Cardiac fibroblast (primary cell): ENCODE results near the gene TRIB2.

Experiments used
- DNase-seq, 2 donors: peaks; one replicate each; pipeline versions ENCODE4 v3.0.0 to v3.0.0-alpha.2; 2010; ENCODE audit warnings: low read depth in 2 of 2
- H3K4me3 ChIP-seq, 2 donors: replicated peaks in 1 of 2; 1 replicate in 1 of 2; 2 replicates in 1 of 2; pipeline ENCODE4 v1.5.1; 2011; ENCODE audit warnings: low read depth in 2 of 2, low read length in 2 of 2, mild to moderate bottlenecking in 2 of 2, moderate library complexity in 1 of 2
- TF ChIP-seq, protein P1 (sequence below): IDR thresholded peaks from one replicate; pipeline ENCODE4 v1.5.1; 2011; ENCODE audit warnings: low read depth, mild to moderate bottlenecking, low read length, inconsistent platforms

TRIB2 gene

DNA sequence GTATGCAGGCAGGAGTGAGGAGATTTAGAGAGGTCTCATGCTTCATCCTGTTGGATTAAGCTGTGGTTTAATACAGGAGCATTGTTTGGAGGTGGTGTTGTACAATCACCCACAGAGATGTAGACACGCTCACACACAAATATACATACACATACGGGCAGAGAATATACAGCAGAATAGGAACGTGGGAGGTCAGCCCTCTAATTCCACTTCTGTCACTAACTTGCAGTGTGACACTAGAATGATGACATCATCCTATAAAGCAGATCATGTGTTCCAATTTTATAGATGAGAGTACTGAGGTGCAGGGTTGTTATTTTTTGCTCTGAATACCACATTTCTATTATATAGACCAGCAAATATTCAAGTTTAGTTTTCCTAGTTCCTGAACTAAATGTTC is 54.4 kb downstream of the TRIB2 start:
- TF ChIP-seq, protein P1, sequence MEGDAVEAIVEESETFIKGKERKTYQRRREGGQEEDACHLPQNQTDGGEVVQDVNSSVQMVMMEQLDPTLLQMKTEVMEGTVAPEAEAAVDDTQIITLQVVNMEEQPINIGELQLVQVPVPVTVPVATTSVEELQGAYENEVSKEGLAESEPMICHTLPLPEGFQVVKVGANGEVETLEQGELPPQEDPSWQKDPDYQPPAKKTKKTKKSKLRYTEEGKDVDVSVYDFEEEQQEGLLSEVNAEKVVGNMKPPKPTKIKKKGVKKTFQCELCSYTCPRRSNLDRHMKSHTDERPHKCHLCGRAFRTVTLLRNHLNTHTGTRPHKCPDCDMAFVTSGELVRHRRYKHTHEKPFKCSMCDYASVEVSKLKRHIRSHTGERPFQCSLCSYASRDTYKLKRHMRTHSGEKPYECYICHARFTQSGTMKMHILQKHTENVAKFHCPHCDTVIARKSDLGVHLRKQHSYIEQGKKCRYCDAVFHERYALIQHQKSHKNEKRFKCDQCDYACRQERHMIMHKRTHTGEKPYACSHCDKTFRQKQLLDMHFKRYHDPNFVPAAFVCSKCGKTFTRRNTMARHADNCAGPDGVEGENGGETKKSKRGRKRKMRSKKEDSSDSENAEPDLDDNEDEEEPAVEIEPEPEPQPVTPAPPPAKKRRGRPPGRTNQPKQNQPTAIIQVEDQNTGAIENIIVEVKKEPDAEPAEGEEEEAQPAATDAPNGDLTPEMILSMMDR: no peak
- DNase-seq: no peak
- no peak overlapping the region for H3K4me3 ChIP-seq

DNA sequence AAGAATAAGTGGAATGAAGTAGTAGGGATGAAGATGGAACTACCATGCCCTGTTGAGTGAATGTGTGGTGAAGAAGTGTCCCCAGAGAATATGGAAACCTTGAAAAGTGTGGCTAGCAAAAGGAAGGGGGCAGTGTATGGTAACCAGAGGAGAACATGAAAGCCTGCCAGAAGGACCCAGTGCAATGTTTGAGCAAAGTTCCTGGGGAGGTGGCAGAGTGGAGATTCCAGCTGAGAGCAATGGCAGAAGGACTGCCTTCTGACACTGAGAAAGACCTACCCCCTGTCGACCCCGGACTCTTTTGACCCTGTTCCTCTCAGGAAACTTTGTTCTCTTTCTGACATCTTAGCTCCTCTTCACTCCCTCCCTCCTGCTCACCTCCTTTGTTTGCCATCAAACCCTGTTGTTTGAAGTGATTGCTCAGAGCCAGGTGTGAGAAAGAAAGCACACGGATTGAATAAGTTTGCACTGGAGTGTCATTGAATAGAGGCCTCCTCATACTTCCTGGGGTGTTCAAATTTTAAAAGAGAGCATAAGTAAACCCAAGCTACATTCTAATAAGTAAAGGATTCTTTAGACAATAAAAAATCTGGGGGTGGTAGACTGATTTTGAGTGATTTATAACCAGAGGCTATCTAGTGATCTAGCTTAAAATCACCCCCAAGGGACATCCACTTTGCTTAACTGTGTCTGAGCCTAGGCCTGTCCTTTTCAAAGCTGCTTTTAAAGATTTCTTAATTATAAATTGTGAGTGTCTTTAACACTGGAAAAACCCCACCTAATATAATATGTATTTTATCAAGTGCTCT is 57.1 kb downstream of the TRIB2 start:
- TF ChIP-seq, protein P1: no peak
- no peak overlapping the region for H3K4me3 ChIP-seq
- DNase-seq: no peak

DNA sequence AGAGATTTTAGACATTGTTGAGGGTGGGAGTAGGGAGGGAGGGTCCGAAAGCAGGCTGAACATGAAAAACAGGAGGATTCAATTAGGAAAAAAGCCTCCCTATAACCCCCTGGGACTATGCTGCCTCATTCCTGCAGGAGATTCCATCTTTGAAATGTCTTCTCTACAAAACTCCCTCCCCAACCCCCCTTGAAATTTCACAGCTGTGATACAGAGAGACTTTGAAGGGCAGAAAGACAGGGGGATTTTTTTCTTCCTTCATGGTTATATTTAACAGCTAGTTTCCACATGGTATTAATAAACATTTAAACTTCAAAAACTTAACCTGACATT is 57.6 kb downstream of the TRIB2 start:
- H3K4me3 ChIP-seq: no peak overlapping the region
- DNase-seq: peak in 1 of 2 donors; percentile 56
- TF ChIP-seq, protein P1: no peak

DNA sequence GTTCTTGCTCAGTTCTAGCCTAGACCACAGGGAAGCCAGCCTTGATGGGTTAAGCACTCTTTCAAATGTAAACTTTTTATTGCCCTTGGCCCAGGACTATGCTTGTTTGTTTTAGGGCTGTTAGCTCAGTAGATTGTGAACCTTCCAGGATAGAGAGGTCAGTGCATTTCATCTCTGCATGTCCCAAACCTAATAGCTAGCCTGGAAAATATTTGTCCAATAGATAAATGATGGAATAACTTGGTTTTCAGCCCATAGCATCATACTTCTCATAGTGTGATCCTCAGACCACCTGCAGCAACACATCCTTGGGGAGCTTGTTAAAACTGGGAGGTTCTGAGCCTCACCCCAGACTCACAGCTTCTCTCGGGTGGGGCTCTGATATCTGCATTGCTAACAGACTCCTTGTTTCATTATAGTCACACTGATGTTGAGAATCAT is 59.8 kb downstream of the TRIB2 start:
- DNase-seq: no peak
- TF ChIP-seq, protein P1: no peak
- no peak overlapping the region for H3K4me3 ChIP-seq

DNA sequence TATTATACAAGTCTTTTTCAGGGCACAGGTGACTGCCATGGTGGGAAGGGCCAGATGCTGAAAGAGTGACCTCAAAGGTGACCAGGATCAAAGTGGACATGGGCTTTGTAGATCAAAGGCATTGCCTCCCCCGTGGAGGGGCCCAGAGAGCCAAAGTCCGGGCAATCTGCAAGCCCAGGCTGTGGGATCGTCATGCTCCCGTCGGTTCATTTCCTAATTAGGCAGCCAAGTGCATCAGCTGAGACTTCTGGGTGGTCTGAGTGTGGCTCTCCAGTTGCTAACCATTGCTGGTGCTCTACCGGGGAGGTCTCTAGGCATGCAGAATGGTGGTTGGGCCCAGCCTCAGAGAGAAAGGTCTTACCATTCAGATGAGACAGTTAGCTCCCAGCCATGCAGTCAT is 61.6 kb downstream of the TRIB2 start:
- no peak for DNase-seq
- TF ChIP-seq, protein P1: no peak
- no peak overlapping the region for H3K4me3 ChIP-seq

DNA sequence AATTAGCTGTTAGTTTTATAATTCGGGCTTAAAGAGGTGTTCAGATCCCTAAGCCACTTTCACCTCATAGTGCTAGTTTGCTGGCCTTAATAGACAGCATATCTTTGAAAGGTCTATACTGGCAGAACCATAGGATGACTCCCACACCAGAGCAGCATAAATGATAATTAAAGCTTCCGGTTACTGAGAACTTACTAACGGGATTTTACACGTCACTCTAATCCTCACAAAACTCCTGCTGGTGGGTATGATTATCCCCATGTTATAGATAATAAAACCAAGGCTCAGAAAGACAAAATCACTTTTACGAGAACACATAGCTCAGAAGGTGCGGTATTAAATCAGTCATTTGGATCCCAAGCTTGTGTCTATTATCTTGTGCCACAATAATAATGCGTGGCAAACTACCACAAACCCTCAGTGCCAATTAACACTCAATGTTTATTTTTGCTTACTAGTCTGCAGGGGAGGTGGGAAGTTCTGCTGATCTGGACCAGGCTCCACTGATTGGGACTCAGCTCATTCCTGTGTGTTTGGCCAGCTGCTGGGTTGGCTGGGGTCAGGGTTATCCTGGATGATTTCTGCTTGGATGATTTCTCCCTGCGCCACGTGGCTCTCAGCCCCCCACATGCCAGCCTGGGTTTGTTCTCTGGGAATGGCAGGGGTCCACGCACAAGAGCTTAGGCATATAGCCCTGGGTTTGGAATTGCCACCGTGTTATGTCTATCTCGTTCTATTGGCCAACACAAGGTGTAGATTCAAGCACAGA is 62.3 kb downstream of the TRIB2 start:
- TF ChIP-seq, protein P1: no peak
- H3K4me3 ChIP-seq: no peak overlapping the region
- DNase-seq: no peak
